ENCODE measurements around the gene ANKRD12.

The ANKRD12 gene

GRCh38 chr18:9140984-9141383, 4.4 kb downstream of the ANKRD12 start:
- no peak overlapping the region for H3K27ac ChIP-seq
- no peak for TF ChIP-seq ZFX (IDR thresholded peaks at IDR 0.05; ENCODE audit: borderline replicate concordance)
- TF ChIP-seq CTCF (IDR thresholded peaks at IDR 0.05) = no peak

GRCh38 chr18:9146224-9146623, 9.6 kb downstream of the ANKRD12 start:
- H3K27ac ChIP-seq = no peak overlapping the region
- TF ChIP-seq ZFX (IDR thresholded peaks at IDR 0.05; ENCODE audit: borderline replicate concordance) (no peak), CTCF (IDR thresholded peaks at IDR 0.05) (no peak)

- no peak overlapping the region for H3K27ac ChIP-seq
Measured at GRCh38 chr18:9147440-9148202, 11.0 kb downstream of the ANKRD12 start.

GRCh38 chr18:9148203-9148552, 11.6 kb downstream of the ANKRD12 start:
- H3K27ac ChIP-seq = no peak overlapping the region
- peak; percentile 41 for TF ChIP-seq CTCF (IDR thresholded peaks at IDR 0.05)
- no peak for TF ChIP-seq ZFX (IDR thresholded peaks at IDR 0.05; ENCODE audit: borderline replicate concordance)

More at GRCh38 chr18:9147440-9148202, 11.0 kb downstream of the ANKRD12 start:
- TF ChIP-seq CTCF (IDR thresholded peaks at IDR 0.05) = peak; percentile 79
- TF ChIP-seq ZFX (IDR thresholded peaks at IDR 0.05; ENCODE audit: borderline replicate concordance) = no peak

- H3K27ac ChIP-seq = no peak overlapping the region
- TF ChIP-seq CTCF (IDR thresholded peaks at IDR 0.05) = no peak
- TF ChIP-seq ZFX (IDR thresholded peaks at IDR 0.05; ENCODE audit: borderline replicate concordance) = no peak
Measured at GRCh38 chr18:9150121-9150520, 13.5 kb downstream of the ANKRD12 start.

GRCh38 chr18:9153256-9153655, 16.7 kb downstream of the ANKRD12 start:
- TF ChIP-seq ZFX (IDR thresholded peaks at IDR 0.05; ENCODE audit: borderline replicate concordance) = no peak
- no peak for TF ChIP-seq CTCF (IDR thresholded peaks at IDR 0.05)
- no peak overlapping the region for H3K27ac ChIP-seq

- H3K27ac ChIP-seq = no peak overlapping the region
- TF ChIP-seq ZFX (IDR thresholded peaks at IDR 0.05; ENCODE audit: borderline replicate concordance) = no peak
- no peak for TF ChIP-seq CTCF (IDR thresholded peaks at IDR 0.05)
Measured at GRCh38 chr18:9156604-9157249, 20.1 kb downstream of the ANKRD12 start.

Data from 22Rv1 (cell line).